Panc1 (cell line): ENCODE results near the gene TRIM44. TPM values are rescaled to one million over a fixed set of nuclear protein-coding genes. Genes with fewer than 3 reads are reported as not detected.

Experiments used
- ATAC-seq: fragments of 200-7000 bp; cut with Tn5 transposase; 2 replicates; pipeline ENCODE4 v1.9.1; 2020; ENCODE audit warnings: mild to moderate bottlenecking, moderate library complexity
- BruUV-seq: library from RNA; stranded (reverse); fragments of 400-500 nt; replicated peaks from 2 replicates; lab custom pipeline; 2021; lab: Mats Ljungman, UMichigan
- CTCF ChIA-PET: fragments of 300-600 bp; sonication (Branson Sonifier 250); formaldehyde crosslinking; loops from one replicate; lab custom pipeline; 2022; ENCODE audit warnings: antibody characterized with exemption; lab: Charles Lee
- POLR2A ChIA-PET: fragments of 300-600 bp; sonication (Branson Sonifier 250); formaldehyde crosslinking; loops from one replicate; lab custom pipeline; 2022; ENCODE audit warnings: antibody characterized with exemption; lab: Charles Lee
- DNase-seq: peaks from one replicate; pipeline ENCODE4 v3.0.0-alpha.2; 2010; ENCODE audit warnings: low read depth, low spot score
- H3K27ac ChIP-seq: 2 replicates; pipeline ENCODE4 v1.5.1; 2011; ENCODE audit warnings: mild to moderate bottlenecking, low read length, inconsistent platforms
- H3K27me3 ChIP-seq: fragments of 200-500 bp; sonication (Bioruptor generic); 2 replicates; pipeline ENCODE4 v1.6.0; 2014; ENCODE audit warnings: low read length, inconsistent platforms; ENCODE audit not compliant: control insufficient read depth, insufficient read depth
- H3K36me3 ChIP-seq: fragments of 200-500 bp; sonication (Bioruptor generic); 2 replicates; pipeline ENCODE4 v1.5.1; 2014; ENCODE audit warnings: inconsistent platforms, mild to moderate bottlenecking, low read length, moderate library complexity; ENCODE audit not compliant: control insufficient read depth, insufficient read depth
- H3K4me1 ChIP-seq: 2 replicates; pipeline ENCODE4 v1.5.1; 2011; ENCODE audit warnings: inconsistent platforms, mild to moderate bottlenecking, low read length, moderate library complexity; ENCODE audit not compliant: control insufficient read depth, insufficient read depth
- H3K4me3 ChIP-seq, 2 experiments: 2 replicates each; pipeline ENCODE4 v1.5.1; 2011 to 2012; ENCODE audit warnings: low read depth in 2 of 2, low read length in 2 of 2, mild to moderate bottlenecking in 2 of 2, inconsistent platforms in 1 of 2, moderate library complexity in 1 of 2
- H3K9me3 ChIP-seq: fragments of 200-500 bp; sonication (Bioruptor generic); 2 replicates; pipeline ENCODE4 v1.5.1; 2014; ENCODE audit warnings: low read depth, mild to moderate bottlenecking, inconsistent platforms, low read length, moderate library complexity; ENCODE audit not compliant: control insufficient read depth, insufficient read depth
- CTCF ChIP-seq: fragments of 450-650 bp; IDR thresholded peaks from 2 replicates; pipeline ENCODE4 v1.5.1; 2017; ENCODE audit warnings: mild to moderate bottlenecking
- POLR2AphosphoS5 ChIP-seq: IDR thresholded peaks from 2 replicates; pipeline ENCODE4 v1.6.1; 2012; ENCODE audit warnings: mild to moderate bottlenecking, low read depth, low read length, moderate library complexity
- REST ChIP-seq, 2 experiments: IDR thresholded peaks; 2 replicates each; pipeline ENCODE4 v1.6.1; 2011 to 2012; ENCODE audit warnings: low read depth in 2 of 2, control low read depth in 1 of 2, low read length in 1 of 2, mild to moderate bottlenecking in 1 of 2, moderate library complexity in 1 of 2; ENCODE audit not compliant: insufficient read depth in 1 of 2
- SIN3A ChIP-seq: IDR thresholded peaks from 2 replicates; pipeline ENCODE4 v1.6.1; 2012; ENCODE audit warnings: low read depth, mild to moderate bottlenecking, low read length, moderate library complexity, borderline replicate concordance; ENCODE audit not compliant: insufficient read depth
- TCF7L2 ChIP-seq: IDR thresholded peaks from 2 replicates; pipeline ENCODE4 v1.6.1; 2011; ENCODE audit warnings: mild to moderate bottlenecking, low read depth, low read length, inconsistent platforms
- in situ Hi-C: cut with HindIII; loops from 2 replicates; pipeline ENCODE4 v1.10.0; 2016; ENCODE audit warnings: low sequenced_read_pairs, low pct_unique_long_range_greater_than_20kb
- intact Hi-C: fragments of 100-400 bp; cut with micrococcal nuclease; formaldehyde crosslinking; loops from one replicate; pipeline ENCODE4 v1.10.0; 2022; ENCODE audit not compliant: unreplicated experiment
- total RNA-seq: library from RNA; stranded (reverse); gene quantifications from one replicate; pipeline ENCODE4 v1.2.1, GENCODE V29; 2021; ENCODE audit not compliant: unreplicated experiment

TRIM44 gene
- total RNA-seq, 1 experiment from 2014 or later, result 80.3 TPM

DNA sequence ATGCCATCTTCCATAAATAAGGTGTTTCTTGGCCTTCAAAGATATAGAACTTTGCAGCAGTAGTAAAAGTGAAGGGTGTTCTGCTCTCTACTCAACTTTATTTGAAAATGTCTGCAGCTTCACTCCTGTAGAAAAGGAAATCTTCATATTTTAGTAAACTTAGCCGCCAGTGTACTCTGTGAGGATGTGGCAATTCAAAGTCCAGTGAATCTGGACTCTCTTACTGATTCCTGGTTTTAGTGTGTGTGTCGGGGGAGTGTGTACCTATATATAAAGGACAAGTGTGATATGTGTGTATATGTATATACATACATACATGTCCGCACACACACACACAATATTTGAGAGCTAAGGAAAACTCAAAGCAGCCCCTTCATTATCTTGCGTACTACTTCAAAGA is 147.0 kb downstream of the TRIM44 start:
- intact Hi-C loops (no loop called here), in situ Hi-C loops (no loop called here)
- TF ChIP-seq REST (IDR thresholded peaks at IDR 0.05; ENCODE audit: insufficient read depth in 1 of 2, low read depth in 2 of 2, low read length in 1 of 2) (no peak), TCF7L2 (no peak), POLR2AphosphoS5 (no peak), SIN3A (no peak), CTCF (no peak)
- Histone ChIP-seq H3K4me1 (no peaks in the 10 kb centered on the region), H3K27ac (no peak overlapping the region), H3K27me3 (no peaks in the 10 kb centered on the region), H3K36me3 (no peaks in the 10 kb centered on the region), H3K9me3 (no peaks in the 10 kb centered on the region), H3K4me3 (no peak overlapping the region)
- CTCF ChIA-PET, result interaction anchor here (0.9 kb wide), 1 partner anchor 12 kb away, joined by 3 read pairs; no protein-coding TSS in a partner anchor
- POLR2A ChIA-PET, result no interaction called here
- BruUV-seq, result no TSS peak
- no peak for DNase-seq
- no peak for ATAC-seq

GRCh38 chr11:35810045-35810645 is 147.6 kb downstream of the TRIM44 start:
- DNase-seq, result no peak
- TF ChIP-seq REST (IDR thresholded peaks at IDR 0.05; ENCODE audit: insufficient read depth in 1 of 2, low read depth in 2 of 2, low read length in 1 of 2), result no peak
- no peak for TF ChIP-seq CTCF
- TF ChIP-seq SIN3A, result no peak
- no peak for TF ChIP-seq POLR2AphosphoS5
- TF ChIP-seq TCF7L2, result no peak
- Histone ChIP-seq H3K27me3 (no peaks in the 10 kb centered on the region), H3K36me3 (no peaks in the 10 kb centered on the region), H3K9me3 (no peaks in the 10 kb centered on the region), H3K27ac (no peak overlapping the region), H3K4me1 (no peaks in the 10 kb centered on the region), H3K4me3 (no peak overlapping the region)
- ChIA-PET CTCF (no interaction called here), POLR2A (no interaction called here)
- no peak for ATAC-seq
- BruUV-seq, result no TSS peak
- in situ Hi-C loops (no loop called here), intact Hi-C loops (no loop called here)
